H9 (cell line): ENCODE measurements around the gene CYP2F1. TPM values are rescaled to one million over a fixed set of nuclear protein-coding genes. Genes with fewer than 3 reads are reported as not detected.

Experiments
- DNase-seq: peaks from one replicate; pipeline ENCODE4 v3.0.0-alpha.2; 2017
- H2AFZ ChIP-seq: one replicate; pipeline ENCODE4 v1.6.1; 2013; ENCODE audit warnings: mild to moderate bottlenecking, low read length, control low read depth, moderate library complexity
- H2AK5ac ChIP-seq: 2 replicates; pipeline ENCODE4 v1.6.1; 2013; ENCODE audit warnings: low read length, control low read depth, mixed read lengths; ENCODE audit not compliant: insufficient read length
- H2BK120ac ChIP-seq: one replicate; pipeline ENCODE4 v1.6.1; 2013; ENCODE audit warnings: low read depth, mild to moderate bottlenecking, low read length, control low read depth, inconsistent platforms; ENCODE audit not compliant: poor library complexity, severe bottlenecking
- H2BK12ac ChIP-seq: 2 replicates; pipeline ENCODE4 v1.6.1; 2013; ENCODE audit warnings: low read length, control low read depth, mixed read lengths, low read depth; ENCODE audit not compliant: insufficient read length
- H2BK15ac ChIP-seq: 2 replicates; pipeline ENCODE4 v1.6.1; 2013; ENCODE audit warnings: low read depth, low read length, control low read depth
- H2BK20ac ChIP-seq: one replicate; pipeline ENCODE4 v1.6.1; 2013; ENCODE audit warnings: low read depth, mild to moderate bottlenecking, low read length, control low read depth, inconsistent platforms; ENCODE audit not compliant: poor library complexity, severe bottlenecking
- H2BK5ac ChIP-seq: 2 replicates; pipeline ENCODE4 v1.6.1; 2013; ENCODE audit warnings: low read length, control low read depth, mixed read lengths; ENCODE audit not compliant: insufficient read length
- H3K14ac ChIP-seq: 2 replicates; pipeline ENCODE4 v1.6.1; 2013; ENCODE audit warnings: low read length, control low read depth; ENCODE audit not compliant: insufficient read depth
- H3K18ac ChIP-seq: 2 replicates; pipeline ENCODE4 v1.6.1; 2013; ENCODE audit warnings: low read depth, mild to moderate bottlenecking, mixed read lengths, low read length, control low read depth; ENCODE audit not compliant: insufficient read length
- H3K23ac ChIP-seq: 2 replicates; pipeline ENCODE4 v1.6.1; 2013; ENCODE audit warnings: low read length, control low read depth, mixed read lengths, low read depth; ENCODE audit not compliant: insufficient read length
- H3K23me2 ChIP-seq: 2 replicates; pipeline ENCODE4 v1.6.1; 2013; ENCODE audit warnings: low read depth, mild to moderate bottlenecking, mixed read lengths, low read length, control low read depth; ENCODE audit not compliant: insufficient read length, poor library complexity, severe bottlenecking
- H3K27ac ChIP-seq: 2 replicates; pipeline ENCODE4 v1.5.1; 2013; ENCODE audit warnings: low read length, control low read depth, mixed read lengths, low read depth; ENCODE audit not compliant: insufficient read length
- H3K27me3 ChIP-seq: 2 replicates; pipeline ENCODE4 v1.6.1; 2013; ENCODE audit warnings: low read length, control low read depth, inconsistent platforms; ENCODE audit not compliant: insufficient read depth
- H3K4ac ChIP-seq: 2 replicates; pipeline ENCODE4 v1.6.1; 2013; ENCODE audit warnings: low read depth, mild to moderate bottlenecking, control low read depth, inconsistent platforms, low read length, moderate library complexity
- H3K4me1 ChIP-seq: 2 replicates; pipeline ENCODE4 v1.6.1; 2013; ENCODE audit warnings: low read length, control low read depth, inconsistent platforms; ENCODE audit not compliant: insufficient read depth
- H3K4me2 ChIP-seq: 2 replicates; pipeline ENCODE4 v1.6.1; 2013; ENCODE audit warnings: low read length, control low read depth, mixed read lengths; ENCODE audit not compliant: insufficient read length, insufficient read depth
- H3K56ac ChIP-seq: 2 replicates; pipeline ENCODE4 v1.6.1; 2013; ENCODE audit warnings: low read depth, mild to moderate bottlenecking, mixed read lengths, low read length, control low read depth; ENCODE audit not compliant: insufficient read length
- H3K79me1 ChIP-seq: 2 replicates; pipeline ENCODE4 v1.6.1; 2013; ENCODE audit warnings: low read depth, mild to moderate bottlenecking, moderate library complexity, low read length, control low read depth, inconsistent platforms; ENCODE audit not compliant: insufficient read depth, poor library complexity, severe bottlenecking
- H3K79me2 ChIP-seq: 2 replicates; pipeline ENCODE4 v1.6.1; 2013; ENCODE audit warnings: low read length, control low read depth, inconsistent platforms; ENCODE audit not compliant: insufficient read depth
- H3K9ac ChIP-seq: 2 replicates; pipeline ENCODE4 v1.6.1; 2013; ENCODE audit warnings: low read length, control low read depth, mixed read lengths; ENCODE audit not compliant: insufficient read length; ENCODE audit errors: extremely low read depth
- H3K9me3 ChIP-seq: one replicate; pipeline ENCODE4 v1.6.1; 2013; ENCODE audit warnings: low read depth, low read length, inconsistent platforms; ENCODE audit not compliant: control insufficient read depth
- H3T11ph ChIP-seq: one replicate; pipeline ENCODE4 v1.6.1; 2013; ENCODE audit warnings: mild to moderate bottlenecking, low read length, control low read depth, inconsistent platforms
- H4K20me1 ChIP-seq: one replicate; pipeline ENCODE4 v1.6.1; 2013; ENCODE audit not compliant: control insufficient read depth, insufficient read length, insufficient read depth
- H4K5ac ChIP-seq: 2 replicates; pipeline ENCODE4 v1.6.1; 2013; ENCODE audit warnings: low read depth, mild to moderate bottlenecking, mixed read lengths, low read length, control low read depth; ENCODE audit not compliant: insufficient read length
- H4K8ac ChIP-seq: replicated peaks from 2 replicates; pipeline ENCODE4 v1.6.1; 2013; ENCODE audit warnings: low read length, control low read depth, mixed read lengths, low read depth; ENCODE audit not compliant: insufficient read length
- H4K91ac ChIP-seq: 2 replicates; pipeline ENCODE4 v1.6.1; 2013; ENCODE audit warnings: low read depth, mild to moderate bottlenecking, moderate library complexity, mixed read lengths, low read length, control low read depth; ENCODE audit not compliant: insufficient read length
- H3K27ac Mint-ChIP-seq, 3 experiments: 2 replicates in 2 of 3; 3 replicates in 1 of 3; pipeline ENCODE4 v1.8.0; 2020 to 2021; ENCODE audit warnings: mixed read lengths in 3 of 3, mild to moderate bottlenecking in 1 of 3, moderate library complexity in 1 of 3
- H3K27me3 Mint-ChIP-seq: 2 replicates; pipeline ENCODE4 v1.8.0; 2021; ENCODE audit warnings: low read depth, mild to moderate bottlenecking, moderate library complexity, mixed read lengths
- H3K36me3 Mint-ChIP-seq, 3 experiments: 2 replicates in 2 of 3; 3 replicates in 1 of 3; pipeline ENCODE4 v1.8.0; 2020 to 2021; ENCODE audit warnings: low read depth in 3 of 3, mixed read lengths in 3 of 3; ENCODE audit not compliant: insufficient read depth in 1 of 3
- H3K4me1 Mint-ChIP-seq, 2 experiments: 2 replicates each; pipeline ENCODE4 v1.8.0; 2020; ENCODE audit warnings: mixed read lengths in 2 of 2
- H3K4me3 Mint-ChIP-seq, 2 experiments: 2 replicates in 1 of 2; 3 replicates in 1 of 2; pipeline ENCODE4 v1.8.0; 2020 to 2021; ENCODE audit warnings: mild to moderate bottlenecking in 2 of 2, mixed read lengths in 2 of 2, moderate library complexity in 1 of 2
- H3K9me3 Mint-ChIP-seq, 2 experiments: 2 replicates in 1 of 2; 3 replicates in 1 of 2; pipeline ENCODE4 v1.8.0; 2020; ENCODE audit warnings: mild to moderate bottlenecking in 2 of 2, mixed read lengths in 2 of 2, moderate library complexity in 1 of 2
- CTCF ChIP-seq: fragments of 200-600 bp; sonication (generic); conservative IDR thresholded peaks from 3 replicates; pipeline ENCODE4 v1.8.0; 2021; ENCODE audit warnings: antibody characterized with exemption, mild to moderate bottlenecking
- WGBS: extraction: QIAGEN DNeasy Blood & Tissue Kit; methylation state at CpG from one replicate; pipeline ENCODE4 v1.1.7; 2013; ENCODE audit warnings: missing lambda C conversion rate, low lambda C conversion rate, mixed read lengths; ENCODE audit not compliant: insufficient read length; ENCODE audit errors: extremely low coverage; 5-methylcytosine and 5-hydroxymethylcytosine counted together
- long read RNA-seq: library from polyadenylated mRNA; unstranded; transcript quantifications from one replicate; pipeline ENCODE4 v2.0.0, GENCODE V29; 2020
- total RNA-seq: library from RNA; stranded (reverse); gene quantifications from 2 replicates; pipeline ENCODE4 v1.2.1, GENCODE V29; 2021

Gene CYP2F1
- total RNA-seq, result 0.63 TPM in 1 of 2 replicates, not detected in the other
- long read RNA-seq, result 0 reads

- WGBS, result no CpG with 5 or more reads among the region's 7 CpGs
- no peak within 1 kb of the TSS for H3K4me2 ChIP-seq
- no peak within 1 kb of the TSS for H3K18ac ChIP-seq
- H3K9ac ChIP-seq, result no peak within 1 kb of the TSS
- H2BK120ac ChIP-seq, result no peak within 1 kb of the TSS
- Mint-ChIP-seq H3K4me1 (no peaks in the 10 kb centered on the region), H3K27ac (no peak within 1 kb of the TSS), H3K36me3 (peaks cover 11 to 18% (median 13%) of the 10 kb centered on the region in 3 experiments), H3K27me3 (peaks cover 26% of the 10 kb centered on the region), H3K9me3 (peaks cover 31% of the 10 kb centered on the region in 2 experiments), H3K4me3 (no peak within 1 kb of the TSS)
- H3K79me2 ChIP-seq, result no peaks in the 10 kb centered on the region
- no peak within 1 kb of the TSS for H3K14ac ChIP-seq
- no peak within 1 kb of the TSS for H2AFZ ChIP-seq
- no peak within 1 kb of the TSS for H3K27ac ChIP-seq
- no peak for TF ChIP-seq CTCF
- H3K9me3 ChIP-seq, result peaks cover 21% of the 10 kb centered on the region
- H2BK15ac ChIP-seq, result no peak within 1 kb of the TSS
- no peak within 1 kb of the TSS for H4K91ac ChIP-seq
- H2BK12ac ChIP-seq, result no peak within 1 kb of the TSS
- H3K23ac ChIP-seq, result no peak within 1 kb of the TSS
- no peak within 1 kb of the TSS for H4K5ac ChIP-seq
- no peak within 1 kb of the TSS for H3K56ac ChIP-seq
- H3K4ac ChIP-seq, result no peak within 1 kb of the TSS
- H3K4me1 ChIP-seq, result no peaks in the 10 kb centered on the region
- H3K79me1 ChIP-seq, result no peaks in the 10 kb centered on the region
- no peaks in the 10 kb centered on the region for H3K23me2 ChIP-seq
- no peak within 1 kb of the TSS for H3T11ph ChIP-seq
- no peak within 1 kb of the TSS for H2BK5ac ChIP-seq
- H2BK20ac ChIP-seq, result no peak within 1 kb of the TSS
- DNase-seq, result no peak
- H2AK5ac ChIP-seq, result no peak within 1 kb of the TSS
- H4K20me1 ChIP-seq, result no peaks in the 10 kb centered on the region
- H4K8ac ChIP-seq, result no peak within 1 kb of the TSS
- no peaks in the 10 kb centered on the region for H3K27me3 ChIP-seq
Observed at GRCh38 chr19:41114132-41114531, at the start of gene CYP2F1. TSS of gene CYP2F1 (plus strand) at chr19:41114432. CDS start at chr19:41116189, 1,757 bp downstream.
